Measurements from ENCODE around the gene LCNL1.

DNA sequence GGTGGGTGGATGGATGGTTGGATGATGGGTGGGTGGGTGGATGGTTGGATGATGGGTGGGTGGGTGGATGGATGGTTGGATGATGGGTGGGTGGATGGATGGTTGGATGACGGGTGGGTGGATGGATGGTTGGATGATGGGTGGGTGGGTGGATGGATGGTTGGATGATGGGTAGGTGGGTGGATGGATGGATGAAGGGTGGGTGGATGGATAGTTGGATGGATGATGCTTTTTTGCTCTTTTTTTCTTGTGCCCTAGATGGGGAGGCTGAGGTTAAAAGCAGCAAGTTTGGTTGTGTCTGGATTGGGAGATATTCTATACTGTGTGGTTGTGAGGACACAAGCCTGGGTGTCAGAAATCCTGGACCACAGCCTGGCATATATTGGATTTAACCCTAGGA is 25.3 kb upstream of the LCNL1 start:
- TF ChIP-seq, protein P1, sequence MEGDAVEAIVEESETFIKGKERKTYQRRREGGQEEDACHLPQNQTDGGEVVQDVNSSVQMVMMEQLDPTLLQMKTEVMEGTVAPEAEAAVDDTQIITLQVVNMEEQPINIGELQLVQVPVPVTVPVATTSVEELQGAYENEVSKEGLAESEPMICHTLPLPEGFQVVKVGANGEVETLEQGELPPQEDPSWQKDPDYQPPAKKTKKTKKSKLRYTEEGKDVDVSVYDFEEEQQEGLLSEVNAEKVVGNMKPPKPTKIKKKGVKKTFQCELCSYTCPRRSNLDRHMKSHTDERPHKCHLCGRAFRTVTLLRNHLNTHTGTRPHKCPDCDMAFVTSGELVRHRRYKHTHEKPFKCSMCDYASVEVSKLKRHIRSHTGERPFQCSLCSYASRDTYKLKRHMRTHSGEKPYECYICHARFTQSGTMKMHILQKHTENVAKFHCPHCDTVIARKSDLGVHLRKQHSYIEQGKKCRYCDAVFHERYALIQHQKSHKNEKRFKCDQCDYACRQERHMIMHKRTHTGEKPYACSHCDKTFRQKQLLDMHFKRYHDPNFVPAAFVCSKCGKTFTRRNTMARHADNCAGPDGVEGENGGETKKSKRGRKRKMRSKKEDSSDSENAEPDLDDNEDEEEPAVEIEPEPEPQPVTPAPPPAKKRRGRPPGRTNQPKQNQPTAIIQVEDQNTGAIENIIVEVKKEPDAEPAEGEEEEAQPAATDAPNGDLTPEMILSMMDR (IDR thresholded peaks at IDR 0.05) = no peak
- TF ChIP-seq EZH2 (IDR thresholded peaks at IDR 0.05; ENCODE audit: borderline replicate concordance, insufficient read depth, low read depth, low read length, poor library complexity, severe bottlenecking) = no peak
